NCI-H146 treated with DMSO at 0.1 percent for 48 hours (cell line): ENCODE results near the gene UGT1A9.

ENCODE experiments used
- DNase-seq: peaks from one replicate; lab custom pipeline; 2025; ENCODE audit not compliant: unreplicated experiment; lab: John Stamatoyannopoulos, UW

UGT1A9 gene

GRCh38 chr2:233816334-233816733 lies 144.6 kb downstream of the UGT1A9 start:
- no peak for DNase-seq

DNA sequence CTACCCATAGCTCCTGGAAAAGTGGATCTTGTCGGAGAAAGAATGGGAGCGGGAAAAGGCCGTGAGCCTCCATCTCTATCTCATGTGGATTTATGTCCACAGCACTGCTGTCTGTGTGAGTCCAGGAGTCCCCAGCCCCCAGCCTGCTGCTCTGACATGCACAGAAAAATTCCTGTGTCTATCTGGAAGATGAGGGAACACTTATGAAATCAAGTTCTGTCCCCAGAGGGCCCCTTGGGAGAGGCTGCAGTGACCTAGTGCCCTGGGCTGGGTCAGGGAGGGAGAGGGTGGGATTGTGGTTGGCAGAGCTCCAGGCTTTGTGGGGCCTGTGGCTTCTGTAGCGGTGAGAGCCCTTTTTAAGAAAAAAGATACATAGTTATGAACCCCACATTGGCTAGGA lies 145.1 kb downstream of the UGT1A9 start:
- no peak for DNase-seq

DNA sequence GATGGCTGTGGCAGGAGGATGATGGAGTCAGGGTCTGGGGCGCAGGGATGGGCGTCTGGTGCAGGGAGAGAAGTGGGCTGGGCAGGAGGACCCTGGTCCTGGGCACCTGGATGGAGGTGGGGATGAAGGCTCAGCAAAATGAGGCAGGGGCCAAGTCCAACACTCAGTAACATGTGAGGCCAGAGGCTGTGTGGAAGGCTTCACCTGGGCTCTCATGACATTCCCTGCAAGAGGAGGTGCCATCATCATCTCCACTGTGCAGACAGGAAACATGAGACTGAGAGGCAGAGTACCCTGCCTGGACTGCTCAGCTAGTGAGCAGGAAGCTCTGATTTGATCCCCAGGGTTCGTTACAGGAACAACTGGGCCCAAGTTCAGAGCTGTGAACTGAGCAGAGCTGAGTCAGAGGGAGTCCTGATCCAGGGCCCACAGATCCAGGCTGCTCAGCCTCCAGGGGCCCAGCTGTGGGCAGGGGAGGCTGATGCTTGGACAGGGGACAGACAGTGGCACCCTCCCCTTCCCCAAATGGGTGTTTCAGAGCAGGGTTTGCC lies 145.7 kb downstream of the UGT1A9 start:
- no peak for DNase-seq

DNA sequence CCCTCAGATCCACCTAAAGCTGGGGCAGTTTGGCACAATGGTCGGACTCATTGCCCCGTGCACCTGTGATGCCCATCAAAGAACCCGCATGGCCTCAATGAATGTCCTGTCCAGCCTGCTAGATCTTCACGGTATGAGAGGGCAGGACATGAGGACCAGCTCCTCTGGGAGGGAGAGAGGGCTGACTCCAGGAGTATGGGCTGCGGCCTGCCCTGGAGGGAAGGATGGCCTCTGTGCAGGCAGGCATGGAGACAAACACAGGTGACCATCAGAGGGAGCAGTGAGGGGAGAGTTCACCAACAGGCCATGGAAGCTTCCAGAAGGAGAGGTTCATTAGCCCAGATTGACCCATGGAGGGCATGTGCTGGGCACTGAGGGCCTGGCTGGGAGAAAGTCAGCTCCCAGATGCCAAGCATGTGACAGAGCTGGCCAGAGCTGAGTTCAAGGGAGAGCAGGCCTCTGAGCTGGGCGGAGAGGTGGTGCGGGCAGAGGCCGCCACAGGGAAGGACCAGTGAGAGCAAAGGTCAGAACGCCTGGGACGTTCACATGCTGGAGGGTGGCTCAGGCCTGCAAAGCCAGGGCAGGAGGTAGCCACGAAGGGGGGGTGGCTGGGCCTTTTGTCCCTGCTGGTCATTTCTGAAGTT lies 146.4 kb downstream of the UGT1A9 start:
- DNase-seq: no peak

- no peak for DNase-seq
Observed at GRCh38 chr2:233818639-233819621, 147.2 kb downstream of the UGT1A9 start.

DNA sequence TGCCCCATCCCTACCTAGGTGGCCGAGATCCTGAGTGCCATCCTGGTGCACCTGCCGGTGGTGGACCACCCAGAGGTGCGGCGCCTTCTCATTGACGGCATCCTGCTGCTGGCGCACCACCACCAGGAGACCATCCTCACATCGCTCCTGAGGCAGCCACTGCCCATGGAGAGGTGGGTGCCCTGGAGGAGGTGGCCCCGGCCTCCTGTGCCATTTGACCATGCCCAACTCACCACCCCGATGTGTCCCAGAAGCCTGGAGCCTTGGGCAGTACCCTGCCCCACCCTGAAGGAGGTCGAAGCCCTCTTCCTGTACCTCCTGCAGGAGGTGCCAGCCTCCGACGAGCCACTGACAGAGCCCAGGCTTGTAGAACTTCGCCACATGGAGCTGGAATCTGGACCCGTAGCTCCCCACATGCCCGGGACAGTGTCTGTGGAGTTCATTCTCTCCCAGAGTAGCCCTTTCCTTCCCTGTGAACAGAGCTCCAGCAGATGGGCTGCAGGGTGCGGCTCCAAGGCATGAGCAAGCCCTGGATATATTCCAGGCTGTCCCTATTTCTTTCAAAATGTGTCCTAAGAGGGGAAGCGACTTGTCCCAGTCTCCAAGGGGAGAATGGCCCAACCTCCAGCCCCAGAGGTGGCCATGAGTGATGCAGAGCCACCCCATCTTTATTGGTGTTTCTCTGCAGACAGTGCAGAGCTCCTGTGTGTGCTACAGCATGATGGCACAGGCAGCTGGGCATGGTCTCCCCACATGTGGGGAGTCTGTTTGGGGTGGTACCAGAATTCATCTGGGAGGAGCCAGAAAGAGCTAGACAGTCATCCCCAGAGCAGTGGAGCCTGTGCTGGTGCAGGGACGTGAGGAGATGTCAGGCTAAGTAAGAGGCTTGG lies 148.4 kb downstream of the UGT1A9 start:
- no peak for DNase-seq

DNA sequence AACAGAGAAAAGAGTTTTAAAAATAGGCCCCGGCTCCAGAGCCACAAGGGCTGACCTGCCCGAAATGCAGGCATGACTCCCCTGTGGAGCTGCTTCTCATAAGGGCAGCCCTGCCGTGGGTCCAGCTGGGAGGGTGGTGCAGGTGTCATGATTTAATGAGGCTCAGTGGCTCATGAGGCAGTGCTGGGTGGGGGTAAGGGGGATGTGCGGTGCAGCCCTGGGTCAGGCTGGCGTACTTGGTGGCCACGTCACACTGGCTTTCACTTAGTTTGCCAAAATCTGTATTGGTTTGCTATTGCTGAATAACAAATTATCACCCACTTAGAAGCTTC lies 149.0 kb downstream of the UGT1A9 start:
- DNase-seq: no peak

DNA sequence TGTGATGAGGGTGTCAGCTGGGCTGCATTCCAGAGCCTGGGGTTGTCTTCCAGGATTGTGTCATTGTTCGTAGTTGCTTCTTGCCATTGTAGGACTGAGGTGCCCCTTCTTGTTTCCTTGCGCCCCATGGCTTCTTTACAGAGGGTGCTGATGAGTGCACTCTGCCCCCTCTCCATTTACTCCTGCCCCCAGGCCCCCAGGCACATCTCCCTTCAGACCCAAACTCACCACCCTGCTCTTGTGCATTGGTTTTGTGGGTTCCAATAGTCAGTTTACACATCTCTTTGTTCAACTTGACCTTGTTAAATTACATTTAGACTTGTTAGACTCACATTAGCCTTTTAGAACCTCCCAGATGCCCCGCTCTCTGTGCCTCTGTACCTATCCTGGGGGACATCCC lies 149.5 kb downstream of the UGT1A9 start:
- DNase-seq: no peak

- no peak for DNase-seq
Observed at GRCh38 chr2:233821709-233822100, 150.0 kb downstream of the UGT1A9 start.

GRCh38 chr2:233822101-233822771 lies 150.5 kb downstream of the UGT1A9 start:
- DNase-seq: no peak
